Gastrocnemius medialis (tissue), 4 donors: ENCODE measurements around the gene ZEB2.

Source experiments
- CTCF ChIP-seq, 5 experiments: fragments of 450-650 bp in 3 of 5; fragments of 200-600 bp in 2 of 5; sonication (generic) in 2 of 5; IDR thresholded peaks in 4 of 5; conservative IDR thresholded peaks in 1 of 5; 1 replicate in 4 of 5; 2 replicates in 1 of 5; pipeline ENCODE4 v1.5.1; 2016 to 2019; ENCODE audit warnings: antibody characterized with exemption in 5 of 5, mild to moderate bottlenecking in 3 of 5, moderate library complexity in 3 of 5
- POLR2A ChIP-seq, 2 donors: fragments of 450-650 bp; IDR thresholded peaks; one replicate each; pipeline ENCODE4 v1.6.1; 2017; ENCODE audit warnings: antibody characterized with exemption in 2 of 2, mild to moderate bottlenecking in 2 of 2, moderate library complexity in 2 of 2

- no peak for TF ChIP-seq CTCF (IDR thresholded peaks at IDR 0.05 in 4 of 5, conservative IDR thresholded peaks at IDR 0.05 in 1 of 5)
- TF ChIP-seq POLR2A (IDR thresholded peaks at IDR 0.05) = no peak
These were observed 143.5 kb downstream of the ZEB2 start for GRCh38 chr2:144376460-144376859.
